Stimulated activated memory B cell treated with anti-CD40 and anti-IgM and Interleukin-4, amounts not matched to agents 10 μg/mL and 1 μg/mL and 100 μg/mL, for 72 hours (primary cell): ENCODE measurements around the gene KRT8.

ENCODE experiments used
- ATAC-seq: fragments of 150-1000 bp; cut with Tn5 transposase; 2 replicates; pipeline ENCODE4 v1.10.0; 2021
- H3K27ac Mint-ChIP-seq: one replicate; pipeline ENCODE4 v1.8.0; 2022; ENCODE audit warnings: mild to moderate bottlenecking, mixed read lengths
- H3K27me3 Mint-ChIP-seq: one replicate; pipeline ENCODE4 v1.8.0; 2022; ENCODE audit warnings: mixed read lengths
- H3K36me3 Mint-ChIP-seq: one replicate; pipeline ENCODE4 v1.8.0; 2022; ENCODE audit warnings: mixed read lengths
- H3K4me1 Mint-ChIP-seq: one replicate; pipeline ENCODE4 v1.8.0; 2022; ENCODE audit warnings: mixed read lengths
- H3K4me3 Mint-ChIP-seq: one replicate; pipeline ENCODE4 v1.8.0; 2022; ENCODE audit warnings: mild to moderate bottlenecking, moderate library complexity, mixed read lengths
- H3K9me3 Mint-ChIP-seq: one replicate; pipeline ENCODE4 v1.8.0; 2022; ENCODE audit warnings: mixed read lengths

Gene KRT8

GRCh38 chr12:52851787-52852186 is 53.1 kb downstream of the KRT8 start:
- Mint-ChIP-seq H3K27me3 (peaks cover 54% of the 10 kb centered on the region), H3K4me3 (no peak overlapping the region)

GRCh38 chr12:52850681-52851080 is 54.2 kb downstream of the KRT8 start:
- no peak overlapping the region for H3K27ac Mint-ChIP-seq
- peaks cover 8% of the 10 kb centered on the region for H3K4me1 Mint-ChIP-seq
- H3K4me3 Mint-ChIP-seq: no peak overlapping the region
- no peaks in the 10 kb centered on the region for H3K9me3 Mint-ChIP-seq
- ATAC-seq: no peak
- peaks cover 65% of the 10 kb centered on the region for H3K27me3 Mint-ChIP-seq
- no peaks in the 10 kb centered on the region for H3K36me3 Mint-ChIP-seq

More at GRCh38 chr12:52851787-52852186, 53.1 kb downstream of the KRT8 start:
- no peak for ATAC-seq
- no peaks in the 10 kb centered on the region for H3K9me3 Mint-ChIP-seq
- no peaks in the 10 kb centered on the region for H3K36me3 Mint-ChIP-seq
- H3K27ac Mint-ChIP-seq: no peak overlapping the region
- H3K4me1 Mint-ChIP-seq: peaks cover 8% of the 10 kb centered on the region

- Mint-ChIP-seq H3K27me3 (peaks cover 76% of the 10 kb centered on the region), H3K9me3 (no peaks in the 10 kb centered on the region), H3K4me3 (no peak overlapping the region), H3K36me3 (no peaks in the 10 kb centered on the region), H3K27ac (no peak overlapping the region), H3K4me1 (peaks cover 8% of the 10 kb centered on the region)
- ATAC-seq: no peak
These were observed 55.4 kb downstream of the KRT8 start for GRCh38 chr12:52849511-52849910.

GRCh38 chr12:52848661-52849255 is 56.1 kb downstream of the KRT8 start, which contains the start of gene KRT78:
Gene KRT78 (minus strand): TSS chr12:52848994. CDS start chr12:52848930, 64 bp downstream.
- peaks cover 76% of the 10 kb centered on the region for H3K27me3 Mint-ChIP-seq
- peaks cover 8% of the 10 kb centered on the region for H3K4me1 Mint-ChIP-seq
- no peak for ATAC-seq
- no peaks in the 10 kb centered on the region for H3K36me3 Mint-ChIP-seq
- H3K4me3 Mint-ChIP-seq: no peak within 1 kb of the TSS
- no peak within 1 kb of the TSS for H3K27ac Mint-ChIP-seq
- H3K9me3 Mint-ChIP-seq: no peaks in the 10 kb centered on the region

GRCh38 chr12:52847335-52848102 is 57.4 kb downstream of the KRT8 start:
- Mint-ChIP-seq H3K36me3 (no peaks in the 10 kb centered on the region), H3K27ac (no peak overlapping the region), H3K27me3 (peaks cover 72% of the 10 kb centered on the region), H3K4me1 (peaks cover 11% of the 10 kb centered on the region), H3K4me3 (no peak overlapping the region), H3K9me3 (peaks cover 3% of the 10 kb centered on the region)
- no peak for ATAC-seq
